Thyroid gland (tissue), 4 donors: ENCODE data around the gene SLC9A1.

ENCODE experiments used
- CTCF ChIP-seq, 6 experiments: fragments of 200-600 bp in 3 of 6; fragments of 450-650 bp in 3 of 6; sonication (generic) in 3 of 6; IDR thresholded peaks; one replicate each; pipeline ENCODE4 v1.5.1; 2016 to 2019; ENCODE audit warnings: antibody characterized with exemption in 6 of 6, mild to moderate bottlenecking in 2 of 6, inconsistent platforms in 1 of 6, moderate library complexity in 1 of 6
- POLR2A ChIP-seq, 2 donors: fragments of 450-650 bp; IDR thresholded peaks; one replicate each; pipeline ENCODE4 v1.6.1; 2017; ENCODE audit warnings: antibody characterized with exemption in 2 of 2, mild to moderate bottlenecking in 2 of 2, moderate library complexity in 1 of 2

- TF ChIP-seq CTCF (IDR thresholded peaks at IDR 0.05) (no peak), POLR2A (IDR thresholded peaks at IDR 0.05) (no peak)
These were observed 12.5 kb downstream of the SLC9A1 start for GRCh38 chr1:27142464-27142863.
